ENCODE measurements around the gene LY6G6F. TPM values are rescaled to one million over a fixed set of nuclear protein-coding genes. Genes with fewer than 3 reads are reported as not detected.
"Not testable (repeated sequence)": the region's sequence is repeated elsewhere in the genome, so short reads cannot be mapped to it uniquely, and the experiment has no call there.

LY6G6F gene
- total and polyA plus RNA-seq, 2 experiments from 2014 or later: not detected

DNA sequence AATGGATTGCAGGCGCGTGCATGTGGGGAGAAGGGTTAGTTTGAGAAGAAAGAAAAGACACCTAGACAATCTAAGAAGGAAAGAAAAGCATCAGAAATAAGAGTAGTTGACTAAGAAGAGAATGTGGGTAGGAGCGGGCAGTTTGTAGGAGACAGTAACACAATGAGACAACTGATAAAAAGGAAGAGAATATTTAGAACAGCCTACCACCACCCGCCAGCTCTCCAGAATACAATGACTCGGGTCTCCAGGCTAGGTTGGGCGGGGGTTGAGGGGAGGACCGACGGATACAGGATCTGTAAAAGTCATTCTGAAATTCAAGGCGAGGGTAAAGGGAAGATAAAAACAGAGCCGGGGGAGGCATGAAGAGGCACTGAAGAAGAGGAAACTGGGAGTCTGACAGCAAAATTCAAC, 4.3 kb upstream of the LY6G6F start:
- H3K4me3 ChIP-seq: peak overlapping the region; percentile 88
- H3K9me3 ChIP-seq (ENCODE audit: low read depth): no peaks in the 10 kb centered on the region
- peaks cover 8% of the 10 kb centered on the region for H3K4me1 ChIP-seq (ENCODE audit: low read depth)
- peak overlapping the region; percentile 96 for H3K27ac ChIP-seq
- no peaks in the 10 kb centered on the region for H3K27me3 ChIP-seq
- peaks cover 5% of the 10 kb centered on the region for H3K36me3 ChIP-seq
- TF ChIP-seq, protein P1, sequence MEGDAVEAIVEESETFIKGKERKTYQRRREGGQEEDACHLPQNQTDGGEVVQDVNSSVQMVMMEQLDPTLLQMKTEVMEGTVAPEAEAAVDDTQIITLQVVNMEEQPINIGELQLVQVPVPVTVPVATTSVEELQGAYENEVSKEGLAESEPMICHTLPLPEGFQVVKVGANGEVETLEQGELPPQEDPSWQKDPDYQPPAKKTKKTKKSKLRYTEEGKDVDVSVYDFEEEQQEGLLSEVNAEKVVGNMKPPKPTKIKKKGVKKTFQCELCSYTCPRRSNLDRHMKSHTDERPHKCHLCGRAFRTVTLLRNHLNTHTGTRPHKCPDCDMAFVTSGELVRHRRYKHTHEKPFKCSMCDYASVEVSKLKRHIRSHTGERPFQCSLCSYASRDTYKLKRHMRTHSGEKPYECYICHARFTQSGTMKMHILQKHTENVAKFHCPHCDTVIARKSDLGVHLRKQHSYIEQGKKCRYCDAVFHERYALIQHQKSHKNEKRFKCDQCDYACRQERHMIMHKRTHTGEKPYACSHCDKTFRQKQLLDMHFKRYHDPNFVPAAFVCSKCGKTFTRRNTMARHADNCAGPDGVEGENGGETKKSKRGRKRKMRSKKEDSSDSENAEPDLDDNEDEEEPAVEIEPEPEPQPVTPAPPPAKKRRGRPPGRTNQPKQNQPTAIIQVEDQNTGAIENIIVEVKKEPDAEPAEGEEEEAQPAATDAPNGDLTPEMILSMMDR (IDR thresholded peaks at IDR 0.05; ENCODE audit: low read depth, low read length): no peak
- peak in 1 of 2 donors; percentile 45 for DNase-seq (ENCODE audit: low read depth in 1 of 2, low spot score in 1 of 2)

DNA sequence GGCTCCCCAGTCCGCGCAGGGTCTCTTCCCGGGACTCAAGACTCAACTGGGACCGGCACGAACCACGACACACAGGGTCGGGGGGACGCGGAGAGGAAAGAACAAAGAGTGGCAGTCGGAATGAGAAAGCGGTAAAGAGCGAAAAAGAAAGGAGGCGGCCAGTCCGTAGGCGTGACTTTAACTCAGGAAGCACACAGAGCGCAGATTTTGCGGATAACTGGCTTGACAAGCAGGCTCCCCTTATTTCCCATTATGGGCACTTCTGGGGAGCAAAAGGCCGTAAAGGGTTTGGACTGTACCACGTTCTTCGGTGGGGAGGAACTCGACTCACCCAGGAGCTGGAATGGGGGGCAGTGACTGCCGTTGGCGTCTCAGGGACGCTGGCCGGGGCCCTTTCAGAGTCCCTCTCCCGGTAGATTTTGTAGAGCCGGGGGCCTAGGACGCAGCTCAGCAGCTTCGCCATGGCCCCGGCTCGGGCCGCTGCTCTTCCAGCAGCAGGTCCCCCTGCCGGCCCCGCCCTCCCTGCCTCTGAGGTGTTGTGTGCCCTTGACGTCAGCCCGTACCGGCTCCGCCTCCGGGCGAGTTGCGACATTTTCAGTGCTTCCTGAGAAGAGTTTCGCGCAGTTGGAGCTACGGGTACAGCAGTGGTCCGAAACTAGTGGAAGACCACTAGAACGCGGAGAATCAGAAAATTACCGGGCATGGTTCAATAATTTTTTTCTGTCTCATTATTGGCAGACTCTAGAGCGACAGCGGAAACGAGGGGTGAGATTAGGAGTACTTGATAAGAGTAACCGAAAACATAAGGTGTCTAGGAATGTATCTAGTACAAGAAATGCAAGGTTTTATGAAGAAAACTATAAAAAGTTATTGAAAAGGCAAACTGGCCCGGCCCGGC, 3.6 kb upstream of the LY6G6F start, which contains the start of gene ABHD16A:
Gene ABHD16A, minus strand, starts transcription at position 506 of the 898 bp plus-strand sequence. Its CDS starts 43 bp downstream, at position 463.
- Histone ChIP-seq H3K4me1 (ENCODE audit: low read depth) (peaks cover 8% of the 10 kb centered on the region), H3K4me3 (peak within 1 kb of the TSS; percentile 88), H3K36me3 (peaks cover 5% of the 10 kb centered on the region), H3K27me3 (no peaks in the 10 kb centered on the region), H3K9me3 (ENCODE audit: low read depth) (no peaks in the 10 kb centered on the region), H3K27ac (peak within 1 kb of the TSS; percentile 96)
- TF ChIP-seq, protein P1 (IDR thresholded peaks at IDR 0.05; ENCODE audit: low read depth, low read length): no peak
- peak; percentile 99 for DNase-seq (ENCODE audit: low read depth in 1 of 2, low spot score in 1 of 2)

DNA sequence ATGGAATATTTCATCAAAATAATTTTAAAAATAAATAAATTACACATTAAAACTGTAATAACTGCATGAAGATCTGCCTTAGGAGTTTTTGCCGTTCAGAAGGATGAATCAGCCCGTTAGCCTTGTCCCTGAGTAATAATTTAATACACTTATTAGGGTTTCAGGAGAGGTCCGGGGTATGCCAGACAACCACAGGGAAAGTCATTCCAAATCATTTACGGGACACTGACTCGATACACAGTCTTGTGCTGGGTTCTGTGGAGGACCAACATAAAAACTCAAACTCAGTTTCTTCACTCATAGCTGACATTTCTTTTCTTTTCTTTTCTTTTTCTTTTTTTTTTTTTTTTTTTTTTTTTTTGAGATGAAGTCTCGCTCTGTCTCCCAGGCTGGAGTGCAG, 735 bp upstream of the LY6G6F start:
- no peak for DNase-seq (ENCODE audit: low read depth in 1 of 2, low spot score in 1 of 2)
- H3K27me3 ChIP-seq: no peaks in the 10 kb centered on the region
- H3K9me3 ChIP-seq (ENCODE audit: low read depth): no peaks in the 10 kb centered on the region
- H3K4me1 ChIP-seq (ENCODE audit: low read depth): peaks cover 8% of the 10 kb centered on the region
- no peaks in the 10 kb centered on the region for H3K36me3 ChIP-seq
- H3K4me3 ChIP-seq: no peak overlapping the region
- TF ChIP-seq, protein P1 (IDR thresholded peaks at IDR 0.05; ENCODE audit: low read depth, low read length): no peak
- H3K27ac ChIP-seq: no peak overlapping the region

DNA sequence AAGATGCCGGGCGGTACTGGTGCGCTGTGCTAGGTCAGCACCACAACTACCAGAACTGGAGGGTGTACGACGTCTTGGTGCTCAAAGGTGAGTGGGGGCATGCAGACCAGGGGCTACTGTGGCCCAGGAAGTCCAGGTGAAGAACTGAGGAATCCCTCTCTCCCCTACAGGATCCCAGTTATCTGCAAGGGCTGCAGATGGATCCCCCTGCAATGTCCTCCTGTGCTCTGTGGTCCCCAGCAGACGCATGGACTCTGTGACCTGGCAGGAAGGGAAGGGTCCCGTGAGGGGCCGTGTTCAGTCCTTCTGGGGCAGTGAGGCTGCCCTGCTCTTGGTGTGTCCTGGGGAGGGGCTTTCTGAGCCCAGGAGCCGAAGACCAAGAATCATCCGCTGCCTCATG, 1.0 kb downstream of the LY6G6F start:
- no peaks in the 10 kb centered on the region for H3K27me3 ChIP-seq
- DNase-seq (ENCODE audit: low read depth in 1 of 2, low spot score in 1 of 2): no peak
- H3K4me1 ChIP-seq (ENCODE audit: low read depth): no peaks in the 10 kb centered on the region
- TF ChIP-seq, protein P1 (IDR thresholded peaks at IDR 0.05; ENCODE audit: low read depth, low read length): no peak
- H3K36me3 ChIP-seq: no peaks in the 10 kb centered on the region
- no peak overlapping the region for H3K27ac ChIP-seq
- no peaks in the 10 kb centered on the region for H3K9me3 ChIP-seq (ENCODE audit: low read depth)
- H3K4me3 ChIP-seq: no peak overlapping the region

DNA sequence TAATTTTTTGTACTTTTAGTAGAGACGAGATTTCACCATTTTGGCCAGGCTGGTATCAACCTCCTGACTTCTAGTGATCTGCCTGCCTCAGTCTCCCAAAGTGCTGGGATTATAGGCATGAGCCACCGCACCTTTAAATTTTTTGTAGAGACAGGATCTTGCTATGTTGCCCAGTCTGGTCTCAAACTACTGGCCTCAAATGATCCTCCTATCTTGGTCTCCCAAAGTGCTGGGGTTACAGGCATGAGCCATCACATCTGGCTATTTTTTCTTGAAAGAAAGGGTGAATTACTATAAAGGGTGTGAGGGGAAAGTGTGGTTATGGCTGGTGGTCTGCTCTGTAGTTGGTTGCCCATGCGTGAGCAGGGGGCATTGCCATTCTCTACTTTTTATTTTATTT, 1.6 kb downstream of the LY6G6F start:
- Histone ChIP-seq H3K36me3 (no peaks in the 10 kb centered on the region), H3K27ac (no peak overlapping the region), H3K9me3 (ENCODE audit: low read depth) (no peaks in the 10 kb centered on the region), H3K27me3 (no peaks in the 10 kb centered on the region), H3K4me3 (no peak overlapping the region), H3K4me1 (ENCODE audit: low read depth) (no peaks in the 10 kb centered on the region)
- DNase-seq (ENCODE audit: low read depth in 1 of 2, low spot score in 1 of 2): no peak
- TF ChIP-seq, protein P1 (IDR thresholded peaks at IDR 0.05; ENCODE audit: low read depth, low read length): no peak

DNA sequence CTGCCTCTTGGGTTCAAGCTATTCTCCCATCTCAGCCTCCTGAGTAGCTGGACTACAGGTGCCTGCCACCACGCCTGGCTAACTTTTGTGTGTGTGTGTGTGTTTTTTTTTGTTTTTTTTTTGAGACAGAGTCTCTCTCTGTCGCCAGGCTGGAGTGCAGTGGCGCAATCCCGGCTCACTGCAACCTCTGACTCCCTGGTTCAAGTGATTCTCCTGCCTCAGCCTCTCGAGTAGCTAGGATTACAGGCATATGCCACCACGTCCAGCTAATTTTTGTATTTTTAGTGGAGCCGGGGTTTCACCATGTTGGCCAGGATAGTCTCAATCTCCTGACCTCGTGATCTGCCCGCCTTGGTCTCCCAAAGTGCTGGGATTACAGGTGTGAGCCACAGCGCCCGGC, 2.5 kb downstream of the LY6G6F start:
- not testable (repeated sequence) for DNase-seq (ENCODE audit: low read depth in 1 of 2, low spot score in 1 of 2); H3K27ac ChIP-seq; H3K36me3 ChIP-seq; H3K4me3 ChIP-seq; H3K4me1 ChIP-seq (ENCODE audit: low read depth); H3K27me3 ChIP-seq; H3K9me3 ChIP-seq (ENCODE audit: low read depth)

Data from cardiac muscle cell (in vitro differentiated cells and primary cell).